Measurements from ENCODE around the gene AAGAB. TPM values are rescaled to one million over a fixed set of nuclear protein-coding genes. Genes with fewer than 3 reads are reported as not detected.

AAGAB gene
- total RNA-seq, 2 donors from 2014 or later = 67.7 to 99.1 TPM

DNA sequence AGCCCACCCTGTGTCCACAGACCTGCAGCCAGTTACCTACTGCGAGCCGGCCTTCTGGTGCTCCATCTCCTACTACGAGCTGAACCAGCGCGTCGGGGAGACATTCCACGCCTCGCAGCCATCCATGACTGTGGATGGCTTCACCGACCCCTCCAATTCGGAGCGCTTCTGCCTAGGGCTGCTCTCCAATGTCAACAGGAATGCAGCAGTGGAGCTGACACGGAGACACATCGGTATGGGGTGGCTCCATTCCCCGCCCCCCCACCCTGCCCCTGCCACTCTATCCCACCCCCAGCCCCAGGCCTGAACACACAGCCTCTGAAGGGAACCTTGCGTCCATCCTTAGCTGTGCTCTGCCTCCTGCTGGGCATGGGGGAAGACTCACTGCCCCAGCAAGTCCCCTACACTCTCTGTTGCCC is 73.2 kb downstream of the AAGAB start:
- H3K27me3 Mint-ChIP-seq (ENCODE audit: insufficient read depth) = no peaks in the 10 kb centered on the region
- TF ChIP-seq, protein P1, sequence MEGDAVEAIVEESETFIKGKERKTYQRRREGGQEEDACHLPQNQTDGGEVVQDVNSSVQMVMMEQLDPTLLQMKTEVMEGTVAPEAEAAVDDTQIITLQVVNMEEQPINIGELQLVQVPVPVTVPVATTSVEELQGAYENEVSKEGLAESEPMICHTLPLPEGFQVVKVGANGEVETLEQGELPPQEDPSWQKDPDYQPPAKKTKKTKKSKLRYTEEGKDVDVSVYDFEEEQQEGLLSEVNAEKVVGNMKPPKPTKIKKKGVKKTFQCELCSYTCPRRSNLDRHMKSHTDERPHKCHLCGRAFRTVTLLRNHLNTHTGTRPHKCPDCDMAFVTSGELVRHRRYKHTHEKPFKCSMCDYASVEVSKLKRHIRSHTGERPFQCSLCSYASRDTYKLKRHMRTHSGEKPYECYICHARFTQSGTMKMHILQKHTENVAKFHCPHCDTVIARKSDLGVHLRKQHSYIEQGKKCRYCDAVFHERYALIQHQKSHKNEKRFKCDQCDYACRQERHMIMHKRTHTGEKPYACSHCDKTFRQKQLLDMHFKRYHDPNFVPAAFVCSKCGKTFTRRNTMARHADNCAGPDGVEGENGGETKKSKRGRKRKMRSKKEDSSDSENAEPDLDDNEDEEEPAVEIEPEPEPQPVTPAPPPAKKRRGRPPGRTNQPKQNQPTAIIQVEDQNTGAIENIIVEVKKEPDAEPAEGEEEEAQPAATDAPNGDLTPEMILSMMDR (conservative IDR thresholded peaks at IDR 0.05) = peak; percentile 51
- 76 to 96% methylated on average over 8 to 14 of the region's 15 CpGs for WGBS, 2 experiments (ENCODE audit: insufficient coverage in 1 of 2, insufficient read length in 1 of 2)

DNA sequence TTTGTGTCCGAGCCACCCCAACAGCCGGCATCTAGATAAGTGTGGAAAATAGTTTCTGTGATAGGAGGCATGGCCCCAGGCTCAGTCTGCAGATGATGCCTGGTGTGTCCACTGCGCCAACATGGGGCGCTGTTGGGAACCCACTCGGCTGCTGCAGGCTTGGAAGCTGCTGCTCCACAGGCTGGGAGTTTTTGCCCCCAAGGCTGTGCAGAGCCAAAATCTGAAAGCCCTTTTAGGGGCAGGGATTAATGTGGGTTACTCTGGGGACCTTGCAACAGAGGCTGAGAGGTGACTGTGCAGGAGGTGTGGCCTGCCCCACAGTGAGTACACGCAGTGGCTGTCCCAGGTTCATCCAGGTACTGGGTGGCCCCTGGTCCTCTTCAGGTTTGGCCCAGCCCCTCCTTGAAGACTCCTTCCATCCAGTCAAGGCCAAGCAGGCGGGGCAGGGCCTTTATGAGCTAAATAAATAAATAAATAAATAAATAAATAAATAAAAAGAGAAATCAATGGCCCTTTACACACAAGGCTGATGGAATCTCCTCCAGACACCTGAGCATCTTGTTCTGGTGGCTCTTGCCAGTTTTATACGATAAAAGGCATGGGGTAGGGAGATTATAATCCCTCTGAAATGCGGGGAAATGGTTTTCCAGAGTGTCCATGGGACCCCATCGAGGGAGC is 73.8 kb downstream of the AAGAB start:
- H3K36me3 ChIP-seq (ENCODE audit: control insufficient read depth, insufficient read depth, low read length) = peaks cover 30% of the 10 kb centered on the region
- H3K9me3 Mint-ChIP-seq = no peaks in the 10 kb centered on the region
- H3K4me1 ChIP-seq (ENCODE audit: control insufficient read depth, insufficient read depth, low read length) = peaks cover 18% of the 10 kb centered on the region
- no peak overlapping the region for H3K4me3 ChIP-seq (ENCODE audit: low read length)
- H3K4me1 Mint-ChIP-seq = peaks cover 23% of the 10 kb centered on the region
- no peaks in the 10 kb centered on the region for H3K36me3 Mint-ChIP-seq (ENCODE audit: low read depth)
- H3K27ac ChIP-seq (ENCODE audit: low read depth, low read length) = no peak overlapping the region
- 95% methylated on average over 4 to 9 of the region's 10 CpGs for WGBS, 2 experiments (ENCODE audit: insufficient coverage in 1 of 2, insufficient read length in 1 of 2)
- H3K27ac Mint-ChIP-seq = no peak overlapping the region
- no peaks in the 10 kb centered on the region for H3K27me3 ChIP-seq (ENCODE audit: control insufficient read depth, insufficient read depth, low read length, poor library complexity, severe bottlenecking)
- no peak overlapping the region for H3K9ac ChIP-seq (ENCODE audit: extremely low read depth, low read length, poor library complexity, severe bottlenecking)
- H3K9me3 ChIP-seq (ENCODE audit: control insufficient read depth, low read length) = no peaks in the 10 kb centered on the region
- H3K27me3 Mint-ChIP-seq (ENCODE audit: insufficient read depth) = no peaks in the 10 kb centered on the region
- DNase-seq = peak; percentile 71
- H3K4me3 Mint-ChIP-seq = no peak overlapping the region
- TF ChIP-seq, protein P1 (conservative IDR thresholded peaks at IDR 0.05) = peak; percentile 69

More for the DNA sequence above, 73.2 kb downstream of the AAGAB start:
- Histone ChIP-seq H3K36me3 (ENCODE audit: control insufficient read depth, insufficient read depth, low read length) (peaks cover 34% of the 10 kb centered on the region), H3K27ac (ENCODE audit: low read depth, low read length) (no peak overlapping the region), H3K9ac (ENCODE audit: extremely low read depth, low read length, poor library complexity, severe bottlenecking) (no peak overlapping the region), H3K27me3 (ENCODE audit: control insufficient read depth, insufficient read depth, low read length, poor library complexity, severe bottlenecking) (no peaks in the 10 kb centered on the region), H3K4me1 (ENCODE audit: control insufficient read depth, insufficient read depth, low read length) (peaks cover 12% of the 10 kb centered on the region), H3K4me3 (ENCODE audit: low read length) (no peak overlapping the region), H3K9me3 (ENCODE audit: control insufficient read depth, low read length) (no peaks in the 10 kb centered on the region)
- H3K4me1 Mint-ChIP-seq = peaks cover 17% of the 10 kb centered on the region
- no peak overlapping the region for H3K27ac Mint-ChIP-seq
- H3K9me3 Mint-ChIP-seq = no peaks in the 10 kb centered on the region
- no peak overlapping the region for H3K4me3 Mint-ChIP-seq
- H3K36me3 Mint-ChIP-seq (ENCODE audit: low read depth) = no peaks in the 10 kb centered on the region
- DNase-seq = peak; percentile 55

DNA sequence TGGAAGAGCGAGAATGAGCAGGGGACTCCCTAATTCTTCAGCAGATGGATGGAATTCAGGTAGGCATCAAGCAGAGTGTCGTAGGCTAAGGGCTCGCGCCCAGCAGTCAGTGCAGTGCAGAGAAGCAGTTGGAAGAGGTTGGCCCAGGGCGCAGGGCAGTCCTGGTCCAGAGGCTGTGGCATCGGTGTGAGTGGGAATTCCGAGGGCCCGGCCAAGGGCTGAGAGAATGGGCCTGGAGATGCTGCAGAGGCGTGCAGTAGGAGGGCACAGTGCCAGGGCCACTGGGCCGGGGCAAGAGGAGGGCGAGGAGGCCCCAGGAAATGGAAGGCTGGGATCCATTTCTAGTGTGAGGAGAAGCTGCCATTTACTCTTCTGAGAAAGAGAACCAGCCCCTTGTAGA is 74.4 kb downstream of the AAGAB start:
- Mint-ChIP-seq H3K4me3 (no peak overlapping the region), H3K9me3 (no peaks in the 10 kb centered on the region), H3K36me3 (ENCODE audit: low read depth) (no peaks in the 10 kb centered on the region), H3K27ac (no peak overlapping the region), H3K27me3 (ENCODE audit: insufficient read depth) (no peaks in the 10 kb centered on the region), H3K4me1 (peaks cover 29% of the 10 kb centered on the region)
- Histone ChIP-seq H3K27ac (ENCODE audit: low read depth, low read length) (no peak overlapping the region), H3K27me3 (ENCODE audit: control insufficient read depth, insufficient read depth, low read length, poor library complexity, severe bottlenecking) (no peaks in the 10 kb centered on the region), H3K4me1 (ENCODE audit: control insufficient read depth, insufficient read depth, low read length) (peaks cover 20% of the 10 kb centered on the region), H3K4me3 (ENCODE audit: low read length) (no peak overlapping the region), H3K36me3 (ENCODE audit: control insufficient read depth, insufficient read depth, low read length) (peaks cover 30% of the 10 kb centered on the region), H3K9ac (ENCODE audit: extremely low read depth, low read length, poor library complexity, severe bottlenecking) (no peak overlapping the region), H3K9me3 (ENCODE audit: control insufficient read depth, low read length) (no peaks in the 10 kb centered on the region)
- WGBS, 2 experiments (ENCODE audit: insufficient coverage in 1 of 2, insufficient read length in 1 of 2) = 95 to 97% methylated on average over 11 of the region's 11 CpGs
- TF ChIP-seq, protein P1 (conservative IDR thresholded peaks at IDR 0.05) = no peak
- no peak for DNase-seq
